Ovary (tissue), 3 donors: ENCODE measurements around the gene CEP85.

Experiments used
- EP300 ChIP-seq: sonication (generic); formaldehyde crosslinking; IDR thresholded peaks from one replicate; pipeline ENCODE4 v1.6.1; 2017; ENCODE audit warnings: antibody characterized with exemption
- POLR2A ChIP-seq: fragments of 450-650 bp; IDR thresholded peaks from one replicate; pipeline ENCODE4 v1.6.1; 2017; ENCODE audit warnings: antibody characterized with exemption, mild to moderate bottlenecking, moderate library complexity
- TF ChIP-seq, protein P1 (sequence below), 3 donors: fragments of 450-650 bp in 2 of 3; fragments of 200-600 bp in 1 of 3; IDR thresholded peaks; one replicate each; pipeline versions ENCODE4 v1.5.1 to v1.8.0; 2016 to 2022; ENCODE audit warnings: antibody characterized with exemption in 3 of 3, mild to moderate bottlenecking in 1 of 3
- donor health status: DM: no; HTN: no; CAD: no.

DNA sequence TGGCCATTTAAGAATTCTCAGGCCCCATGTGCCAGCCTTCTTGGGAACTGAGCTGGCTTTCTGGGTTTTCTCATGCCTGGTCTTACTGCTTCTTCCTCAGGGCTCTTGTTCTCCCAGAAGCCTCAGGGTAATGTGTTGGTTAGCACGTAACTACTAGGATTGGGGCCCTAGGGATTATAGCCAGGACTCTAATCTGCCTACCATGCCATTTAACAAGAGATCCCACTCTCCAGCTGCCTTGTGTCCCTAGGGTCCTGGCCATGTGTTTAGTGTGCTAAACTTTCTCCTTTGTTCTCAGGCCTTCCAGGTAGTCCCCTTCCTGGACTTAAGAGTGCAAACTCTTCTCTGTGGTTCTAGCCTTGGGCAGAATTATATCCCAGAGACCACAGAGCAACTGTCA lies 43.7 kb downstream of the CEP85 start:
- TF ChIP-seq, protein P1, sequence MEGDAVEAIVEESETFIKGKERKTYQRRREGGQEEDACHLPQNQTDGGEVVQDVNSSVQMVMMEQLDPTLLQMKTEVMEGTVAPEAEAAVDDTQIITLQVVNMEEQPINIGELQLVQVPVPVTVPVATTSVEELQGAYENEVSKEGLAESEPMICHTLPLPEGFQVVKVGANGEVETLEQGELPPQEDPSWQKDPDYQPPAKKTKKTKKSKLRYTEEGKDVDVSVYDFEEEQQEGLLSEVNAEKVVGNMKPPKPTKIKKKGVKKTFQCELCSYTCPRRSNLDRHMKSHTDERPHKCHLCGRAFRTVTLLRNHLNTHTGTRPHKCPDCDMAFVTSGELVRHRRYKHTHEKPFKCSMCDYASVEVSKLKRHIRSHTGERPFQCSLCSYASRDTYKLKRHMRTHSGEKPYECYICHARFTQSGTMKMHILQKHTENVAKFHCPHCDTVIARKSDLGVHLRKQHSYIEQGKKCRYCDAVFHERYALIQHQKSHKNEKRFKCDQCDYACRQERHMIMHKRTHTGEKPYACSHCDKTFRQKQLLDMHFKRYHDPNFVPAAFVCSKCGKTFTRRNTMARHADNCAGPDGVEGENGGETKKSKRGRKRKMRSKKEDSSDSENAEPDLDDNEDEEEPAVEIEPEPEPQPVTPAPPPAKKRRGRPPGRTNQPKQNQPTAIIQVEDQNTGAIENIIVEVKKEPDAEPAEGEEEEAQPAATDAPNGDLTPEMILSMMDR (IDR thresholded peaks at IDR 0.05), result no peak
- TF ChIP-seq EP300, result no peak
- TF ChIP-seq POLR2A, result no peak
